HEK293 (cell line): ENCODE data around the gene SLC41A1.

ENCODE experiments used
- CTCF ChIA-PET: fragments of 350-600 bp; formaldehyde crosslinking; extraction: SDS; loops from one replicate; lab custom pipeline; 2021; ENCODE audit warnings: antibody characterized with exemption; lab: Yijun Ruan, JAX
- POLR2A ChIA-PET: fragments of 300-600 bp; formaldehyde crosslinking; extraction: SDS; loops from one replicate; lab custom pipeline; 2020; ENCODE audit warnings: antibody characterized with exemption, inconsistent platforms; lab: Yijun Ruan, JAX
- H3K27ac ChIP-seq: fragments of 200-500 bp; sonication (Bioruptor generic); 2 replicates; pipeline ENCODE4 v1.5.1; 2014; ENCODE audit warnings: low read depth, low read length, control low read depth, inconsistent platforms; ENCODE audit errors: extremely low read depth
- H3K36me3 ChIP-seq, 2 experiments: fragments of 200-500 bp in 1 of 2; sonication (Bioruptor generic) in 1 of 2; 1 replicate in 1 of 2; 2 replicates in 1 of 2; pipeline ENCODE4 v1.5.1; 2014 to 2017; ENCODE audit warnings: inconsistent platforms in 2 of 2, low read length in 2 of 2; ENCODE audit not compliant: control insufficient read depth in 2 of 2, insufficient read depth in 1 of 2
- H3K4me1 ChIP-seq: fragments of 200-500 bp; sonication (Bioruptor generic); 2 replicates; pipeline ENCODE4 v1.5.1; 2014; ENCODE audit warnings: mild to moderate bottlenecking, low read length, inconsistent platforms; ENCODE audit not compliant: control insufficient read depth, insufficient read depth
- H3K4me3 ChIP-seq: 2 replicates; pipeline ENCODE4 v1.5.1; 2011; ENCODE audit warnings: low read depth, mild to moderate bottlenecking, control low read depth, low read length, moderate library complexity
- H3K9me3 ChIP-seq: fragments of 200-500 bp; sonication (Bioruptor generic); 2 replicates; pipeline ENCODE4 v1.5.1; 2014; ENCODE audit warnings: low read depth, low read length, inconsistent platforms; ENCODE audit not compliant: control insufficient read depth, insufficient read depth
- BCL6B ChIP-seq: fragments of 450-650 bp; formaldehyde crosslinking; IDR thresholded peaks from 2 replicates; pipeline ENCODE4 v1.5.1; 2017; ENCODE audit warnings: missing biosample characterization, missing genetic modification characterization
- GLI2 ChIP-seq: fragments of 450-650 bp; formaldehyde crosslinking; IDR thresholded peaks from 2 replicates; pipeline ENCODE4; 2017; ENCODE audit warnings: missing biosample characterization, missing genetic modification characterization, low read depth, borderline replicate concordance
- GLIS1 ChIP-seq: fragments of 450-650 bp; formaldehyde crosslinking; IDR thresholded peaks from 2 replicates; pipeline ENCODE4 v1.5.1; 2016; ENCODE audit warnings: missing biosample characterization, missing genetic modification characterization
- HIC1 ChIP-seq: fragments of 450-650 bp; formaldehyde crosslinking; IDR thresholded peaks from 2 replicates; pipeline ENCODE4 v1.5.1; 2016; ENCODE audit warnings: missing biosample characterization, missing genetic modification characterization
- KLF9 ChIP-seq: fragments of 450-650 bp; formaldehyde crosslinking; IDR thresholded peaks from 2 replicates; pipeline ENCODE4 v1.5.1; 2016; ENCODE audit warnings: missing biosample characterization, missing genetic modification characterization, low read depth
- MEIS1 ChIP-seq: sonication (generic); formaldehyde crosslinking; IDR thresholded peaks from 2 replicates; pipeline ENCODE4 v1.8.1; 2022; ENCODE audit warnings: missing genetic modification reagents, mild to moderate bottlenecking, borderline replicate concordance
- MYNN ChIP-seq: fragments of 450-650 bp; formaldehyde crosslinking; IDR thresholded peaks from 2 replicates; pipeline ENCODE4 v1.5.1; 2016; ENCODE audit warnings: missing biosample characterization, missing genetic modification characterization, borderline replicate concordance
- OSR2 ChIP-seq: fragments of 450-650 bp; formaldehyde crosslinking; IDR thresholded peaks from 2 replicates; pipeline ENCODE4 v1.5.1; 2016; ENCODE audit warnings: missing biosample characterization, missing genetic modification characterization
- PRDM6 ChIP-seq: fragments of 450-650 bp; formaldehyde crosslinking; IDR thresholded peaks from 2 replicates; pipeline ENCODE4 v1.5.1; 2017; ENCODE audit warnings: missing biosample characterization, missing genetic modification characterization
- ZNF214 ChIP-seq: fragments of 450-650 bp; formaldehyde crosslinking; IDR thresholded peaks from 2 replicates; pipeline ENCODE4 v1.5.1; 2017; ENCODE audit warnings: missing biosample characterization, mild to moderate bottlenecking, missing genetic modification characterization, borderline replicate concordance
- ZNF311 ChIP-seq: fragments of 450-650 bp; formaldehyde crosslinking; IDR thresholded peaks from 2 replicates; pipeline ENCODE4 v1.5.1; 2017; ENCODE audit warnings: missing biosample characterization, missing genetic modification characterization, borderline replicate concordance
- ZNF391 ChIP-seq: fragments of 450-650 bp; formaldehyde crosslinking; IDR thresholded peaks from 2 replicates; pipeline ENCODE4 v1.5.1; 2016; ENCODE audit warnings: low read depth, missing biosample characterization, missing genetic modification characterization, borderline replicate concordance
- ZNF549 ChIP-seq: fragments of 450-650 bp; IDR thresholded peaks from 2 replicates; pipeline ENCODE4 v1.5.1; 2018; ENCODE audit warnings: missing biosample characterization, missing genetic modification characterization, mild to moderate bottlenecking, inconsistent platforms, moderate library complexity
- ZNF571 ChIP-seq: fragments of 450-650 bp; formaldehyde crosslinking; IDR thresholded peaks from 2 replicates; pipeline ENCODE4 v1.5.0; 2017; ENCODE audit warnings: missing biosample characterization, missing genetic modification characterization
- ZNF701 ChIP-seq: fragments of 450-650 bp; formaldehyde crosslinking; IDR thresholded peaks from 2 replicates; pipeline ENCODE4 v1.5.1; 2016; ENCODE audit warnings: missing biosample characterization, missing genetic modification characterization
- TF ChIP-seq, protein P1 (sequence below): fragments of 450-650 bp; IDR thresholded peaks from 2 replicates; pipeline ENCODE4 v1.5.1; 2018; ENCODE audit warnings: missing biosample characterization, missing genetic modification characterization
- TF ChIP-seq, protein P2 (sequence below): fragments of 450-650 bp; formaldehyde crosslinking; IDR thresholded peaks from 2 replicates; pipeline ENCODE4 v1.5.1; 2017; ENCODE audit warnings: missing biosample characterization, mild to moderate bottlenecking, missing genetic modification characterization, moderate library complexity

SLC41A1 gene

GRCh38 chr1:205834751-205835150 lies 21.8 kb upstream of the SLC41A1 start:
- H3K27ac ChIP-seq, result no peak overlapping the region
- H3K4me3 ChIP-seq, result no peak overlapping the region
- CTCF ChIA-PET, result interaction anchor here (1.1 to 1.4 kb wide), 2 partner anchors 43 to 143 kb away, joined by 3 read pairs; no protein-coding TSS in a partner anchor
- no peaks in the 10 kb centered on the region for H3K9me3 ChIP-seq
- TF ChIP-seq GLIS1 (no peak), PRDM6 (tag by site-specific recombination) (0 out of 2 replicates have a peak, but pooled peaks have one; percentile 36), ZNF701 (no peak), MEIS1 (no peak), ZNF571 (tag by site-specific recombination) (no peak), HIC1 (no peak), ZNF214 (tag by site-specific recombination) (no peak), MYNN (tag by site-specific recombination) (no peak), BCL6B (tag by site-specific recombination) (0 out of 2 replicates have a peak, but pooled peaks have one; percentile 4), ZNF311 (tag by site-specific recombination) (no peak), ZNF391 (tag by site-specific recombination) (no peak), ZNF549 (no peak), KLF9 (no peak), OSR2 (tag by site-specific recombination) (peak; percentile 78)
- TF ChIP-seq, protein P1, sequence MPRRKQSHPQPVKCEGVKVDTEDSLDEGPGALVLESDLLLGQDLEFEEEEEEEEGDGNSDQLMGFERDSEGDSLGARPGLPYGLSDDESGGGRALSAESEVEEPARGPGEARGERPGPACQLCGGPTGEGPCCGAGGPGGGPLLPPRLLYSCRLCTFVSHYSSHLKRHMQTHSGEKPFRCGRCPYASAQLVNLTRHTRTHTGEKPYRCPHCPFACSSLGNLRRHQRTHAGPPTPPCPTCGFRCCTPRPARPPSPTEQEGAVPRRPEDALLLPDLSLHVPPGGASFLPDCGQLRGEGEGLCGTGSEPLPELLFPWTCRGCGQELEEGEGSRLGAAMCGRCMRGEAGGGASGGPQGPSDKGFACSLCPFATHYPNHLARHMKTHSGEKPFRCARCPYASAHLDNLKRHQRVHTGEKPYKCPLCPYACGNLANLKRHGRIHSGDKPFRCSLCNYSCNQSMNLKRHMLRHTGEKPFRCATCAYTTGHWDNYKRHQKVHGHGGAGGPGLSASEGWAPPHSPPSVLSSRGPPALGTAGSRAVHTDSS (tag by site-specific recombination), result no peak
- POLR2A ChIA-PET, result no interaction called here
- H3K4me1 ChIP-seq, result no peaks in the 10 kb centered on the region
- no peaks in the 10 kb centered on the region for H3K36me3 ChIP-seq

DNA sequence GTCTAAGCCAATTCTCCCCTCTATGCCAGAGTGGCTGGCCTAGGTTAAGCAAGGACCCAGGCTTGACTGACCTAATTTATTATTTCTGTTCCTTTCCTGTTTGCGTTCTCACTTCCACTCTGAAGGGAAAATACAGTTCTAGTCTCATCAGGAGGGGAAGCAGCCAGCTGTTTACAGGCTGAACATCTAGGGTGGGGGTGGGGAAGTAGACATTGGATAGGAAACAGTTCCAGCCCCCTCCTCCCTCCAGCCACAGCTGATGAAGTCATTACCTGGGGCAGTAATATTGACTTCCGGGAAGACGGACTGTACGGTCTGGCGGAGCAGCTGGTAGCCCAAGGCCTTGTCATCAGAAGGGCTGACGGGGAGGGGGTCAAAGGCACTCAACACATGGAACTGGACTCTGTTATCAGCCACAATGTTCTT lies 19.3 kb upstream of the SLC41A1 start:
- H3K27ac ChIP-seq, result no peak overlapping the region
- no peak overlapping the region for H3K4me3 ChIP-seq
- POLR2A ChIA-PET, result interaction anchor here (0.6 kb wide), 1 partner anchor 45 kb away, joined by 3 read pairs; no protein-coding TSS in a partner anchor
- H3K4me1 ChIP-seq, result no peaks in the 10 kb centered on the region
- TF ChIP-seq ZNF214 (tag by site-specific recombination), result no peak
- TF ChIP-seq GLI2 (tag by site-specific recombination), result no peak
- TF ChIP-seq, protein P2, sequence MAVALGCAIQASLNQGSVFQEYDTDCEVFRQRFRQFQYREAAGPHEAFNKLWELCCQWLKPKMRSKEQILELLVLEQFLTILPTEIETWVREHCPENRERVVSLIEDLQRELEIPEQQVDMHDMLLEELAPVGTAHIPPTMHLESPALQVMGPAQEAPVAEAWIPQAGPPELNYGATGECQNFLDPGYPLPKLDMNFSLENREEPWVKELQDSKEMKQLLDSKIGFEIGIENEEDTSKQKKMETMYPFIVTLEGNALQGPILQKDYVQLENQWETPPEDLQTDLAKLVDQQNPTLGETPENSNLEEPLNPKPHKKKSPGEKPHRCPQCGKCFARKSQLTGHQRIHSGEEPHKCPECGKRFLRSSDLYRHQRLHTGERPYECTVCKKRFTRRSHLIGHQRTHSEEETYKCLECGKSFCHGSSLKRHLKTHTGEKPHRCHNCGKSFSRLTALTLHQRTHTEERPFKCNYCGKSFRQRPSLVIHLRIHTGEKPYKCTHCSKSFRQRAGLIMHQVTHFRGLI (tag by site-specific recombination), result no peak
- no peaks in the 10 kb centered on the region for H3K9me3 ChIP-seq
- CTCF ChIA-PET, result interaction anchor here (1.0 kb wide), 1 partner anchor 16 kb away, joined by 3 read pairs; no protein-coding TSS in a partner anchor
- no peaks in the 10 kb centered on the region for H3K36me3 ChIP-seq
